ENCODE results near the gene STUM. TPM values are rescaled to one million over a fixed set of nuclear protein-coding genes. Genes with fewer than 3 reads are reported as not detected.
A peak's percentile ranks its signal among the peaks of the same experiment; 100 is the strongest.

Gene STUM
- total RNA-seq, 1 donor from 2014 or later, result 0.49 TPM

DNA sequence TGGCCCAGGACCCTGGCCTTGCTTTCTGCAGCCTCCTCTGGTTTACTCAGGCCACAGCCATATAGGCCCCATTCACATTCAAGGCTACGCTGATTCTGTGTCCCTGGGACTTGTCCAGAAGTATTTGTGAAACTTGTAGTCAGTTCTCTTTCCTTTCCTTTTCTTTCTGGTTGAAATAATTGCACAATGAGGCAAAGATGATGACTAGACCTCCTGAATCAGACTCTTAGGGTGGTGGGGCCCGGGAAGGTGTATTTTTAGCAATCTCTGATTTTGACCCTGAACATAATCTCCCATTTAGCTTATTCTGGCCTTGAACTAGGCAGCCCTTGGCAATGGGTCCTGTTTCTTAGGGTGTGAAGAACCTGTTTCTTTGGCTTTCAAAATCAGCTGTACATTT is 39.9 kb downstream of the STUM start:
- TF ChIP-seq, protein P1, sequence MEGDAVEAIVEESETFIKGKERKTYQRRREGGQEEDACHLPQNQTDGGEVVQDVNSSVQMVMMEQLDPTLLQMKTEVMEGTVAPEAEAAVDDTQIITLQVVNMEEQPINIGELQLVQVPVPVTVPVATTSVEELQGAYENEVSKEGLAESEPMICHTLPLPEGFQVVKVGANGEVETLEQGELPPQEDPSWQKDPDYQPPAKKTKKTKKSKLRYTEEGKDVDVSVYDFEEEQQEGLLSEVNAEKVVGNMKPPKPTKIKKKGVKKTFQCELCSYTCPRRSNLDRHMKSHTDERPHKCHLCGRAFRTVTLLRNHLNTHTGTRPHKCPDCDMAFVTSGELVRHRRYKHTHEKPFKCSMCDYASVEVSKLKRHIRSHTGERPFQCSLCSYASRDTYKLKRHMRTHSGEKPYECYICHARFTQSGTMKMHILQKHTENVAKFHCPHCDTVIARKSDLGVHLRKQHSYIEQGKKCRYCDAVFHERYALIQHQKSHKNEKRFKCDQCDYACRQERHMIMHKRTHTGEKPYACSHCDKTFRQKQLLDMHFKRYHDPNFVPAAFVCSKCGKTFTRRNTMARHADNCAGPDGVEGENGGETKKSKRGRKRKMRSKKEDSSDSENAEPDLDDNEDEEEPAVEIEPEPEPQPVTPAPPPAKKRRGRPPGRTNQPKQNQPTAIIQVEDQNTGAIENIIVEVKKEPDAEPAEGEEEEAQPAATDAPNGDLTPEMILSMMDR (IDR thresholded peaks at IDR 0.05), result no peak
- intact Hi-C loops (cut with DNase I), result no loop called here
- no peaks in the 10 kb centered on the region for H3K4me1 ChIP-seq
- no peak overlapping the region for H3K4me3 ChIP-seq
- no peaks in the 10 kb centered on the region for H3K27me3 ChIP-seq
- no peaks in the 10 kb centered on the region for H3K36me3 ChIP-seq
- no peaks in the 10 kb centered on the region for H3K9me3 ChIP-seq
- no peak overlapping the region for H3K27ac ChIP-seq
- DNase-seq (no peak), ATAC-seq (no peak)

DNA sequence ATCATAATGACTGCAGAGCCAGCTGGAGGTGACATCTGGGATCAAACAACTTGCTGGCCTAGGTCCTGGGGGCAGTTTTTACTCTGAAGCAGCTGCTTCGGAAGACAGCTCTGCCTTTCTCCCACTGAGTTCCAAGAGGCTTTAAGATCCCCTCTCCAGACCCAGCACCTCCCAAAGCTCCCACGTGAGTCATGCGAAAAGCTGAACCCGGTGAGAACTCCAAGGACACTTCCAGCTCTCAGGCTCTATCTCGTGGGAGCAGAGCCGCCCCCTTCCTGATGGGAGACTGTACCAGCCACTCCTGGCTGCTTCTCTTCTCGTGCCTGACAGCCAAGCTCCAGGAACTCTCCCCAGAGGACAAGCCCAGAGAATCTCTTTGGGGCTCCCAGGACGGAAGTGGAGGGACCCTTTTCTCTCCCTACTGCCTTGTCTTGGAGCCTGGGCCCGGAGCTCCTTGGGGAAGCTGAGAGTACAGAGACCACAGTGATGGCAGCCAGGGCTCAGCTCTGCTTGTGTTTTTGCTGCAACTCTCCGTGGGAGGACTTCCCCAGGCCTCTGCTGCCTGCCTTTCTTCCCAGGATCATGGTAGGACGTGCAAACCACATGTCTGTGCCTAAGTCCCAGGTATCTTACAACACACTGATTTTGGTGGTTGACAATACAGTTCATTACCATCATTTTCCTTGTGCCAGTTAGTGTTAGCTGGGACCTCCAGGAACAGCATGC is 40.6 kb downstream of the STUM start:
- DNase-seq (no peak), ATAC-seq (no peak)
- intact Hi-C loops (cut with DNase I), result no loop called here
- Histone ChIP-seq H3K9me3 (no peaks in the 10 kb centered on the region), H3K27ac (no peak overlapping the region), H3K4me3 (no peak overlapping the region), H3K36me3 (no peaks in the 10 kb centered on the region), H3K4me1 (no peaks in the 10 kb centered on the region), H3K27me3 (no peaks in the 10 kb centered on the region)
- TF ChIP-seq, protein P1 (IDR thresholded peaks at IDR 0.05), result no peak

DNA sequence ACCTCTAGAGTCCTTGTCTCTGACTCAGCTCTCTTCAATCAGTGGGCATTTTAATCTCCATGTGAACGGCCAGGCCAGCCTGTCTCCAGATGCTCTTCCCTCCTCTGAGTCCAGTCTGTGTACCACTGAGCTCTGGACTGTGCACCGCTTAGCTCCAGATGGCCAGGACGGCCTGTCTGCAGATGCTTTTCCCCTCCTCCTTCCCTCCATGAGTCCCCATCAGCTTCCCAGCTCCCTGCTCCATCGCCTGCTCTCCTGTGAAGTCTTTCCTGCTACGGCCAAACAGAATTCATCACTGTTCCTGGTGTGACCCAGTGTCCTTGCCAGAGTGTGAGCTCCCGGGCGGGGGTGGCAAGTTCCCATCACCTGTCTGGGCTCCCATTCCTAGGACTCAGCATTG is 42.0 kb downstream of the STUM start:
- Histone ChIP-seq H3K27me3 (no peaks in the 10 kb centered on the region), H3K27ac (no peak overlapping the region), H3K9me3 (no peaks in the 10 kb centered on the region), H3K4me3 (no peak overlapping the region), H3K4me1 (no peaks in the 10 kb centered on the region), H3K36me3 (no peaks in the 10 kb centered on the region)
- TF ChIP-seq, protein P1 (IDR thresholded peaks at IDR 0.05), result no peak
- intact Hi-C loops (cut with DNase I), result no loop called here
- DNase-seq, result peak; percentile 25
- no peak for ATAC-seq

DNA sequence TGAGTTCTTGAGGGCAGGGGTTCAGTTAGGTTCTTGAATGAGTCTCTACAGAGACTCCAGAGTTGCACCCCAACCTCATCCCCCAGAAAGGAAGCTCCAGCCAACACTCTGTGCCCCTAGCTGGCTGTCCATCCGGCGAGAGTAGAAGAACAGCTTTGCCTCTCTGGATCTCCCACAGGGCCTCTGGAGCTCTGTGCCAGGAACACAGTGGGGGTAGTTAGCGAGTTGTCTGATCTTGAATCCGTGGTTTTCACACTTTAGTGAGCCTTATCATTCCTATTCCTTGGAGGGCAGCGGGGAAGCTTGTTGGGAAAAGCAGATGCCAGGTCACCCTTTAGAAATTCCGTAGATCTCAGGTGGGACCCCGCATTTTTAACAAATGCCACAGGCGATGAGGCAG is 45.0 kb downstream of the STUM start:
- H3K27me3 ChIP-seq, result no peaks in the 10 kb centered on the region
- ATAC-seq, result no peak
- H3K36me3 ChIP-seq, result no peaks in the 10 kb centered on the region
- intact Hi-C loops (cut with DNase I), result no loop called here
- no peak overlapping the region for H3K27ac ChIP-seq
- no peaks in the 10 kb centered on the region for H3K4me1 ChIP-seq
- no peaks in the 10 kb centered on the region for H3K9me3 ChIP-seq
- TF ChIP-seq, protein P1 (IDR thresholded peaks at IDR 0.05), result no peak
- DNase-seq, result no peak
- H3K4me3 ChIP-seq, result no peak overlapping the region

DNA sequence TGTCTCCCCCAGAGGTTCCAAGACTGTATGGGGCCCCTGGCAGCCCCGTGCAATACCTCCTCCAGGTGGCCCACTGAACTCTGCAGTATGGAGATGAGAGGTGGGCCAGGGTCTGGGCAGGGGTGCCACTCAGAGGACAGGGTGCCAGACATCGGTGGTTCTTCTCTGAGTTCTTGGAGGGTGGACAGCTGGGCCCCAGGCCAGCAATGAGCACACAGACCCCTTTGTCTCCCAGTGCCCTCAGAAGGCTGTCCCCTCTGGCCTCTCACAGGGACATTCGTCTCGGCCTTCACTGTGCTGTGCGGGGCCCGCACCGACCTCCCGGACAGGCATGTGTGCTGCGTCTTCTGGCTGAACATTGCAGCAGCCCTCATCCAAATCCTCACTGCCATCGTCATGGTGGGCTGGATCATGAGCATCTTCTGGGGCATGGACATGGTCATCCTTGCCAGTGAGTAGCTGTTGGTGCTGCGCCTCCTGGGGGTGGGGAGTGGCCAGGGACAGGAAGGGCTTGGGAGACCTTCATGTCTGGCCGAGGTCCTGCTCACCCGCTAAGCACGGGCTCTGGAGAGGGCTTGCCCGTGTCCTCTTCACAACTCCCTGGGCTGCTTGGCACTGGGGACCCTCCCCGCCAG is 48.1 kb downstream of the STUM start:
- intact Hi-C loops (cut with DNase I), result no loop called here
- Histone ChIP-seq H3K27me3 (no peaks in the 10 kb centered on the region), H3K36me3 (no peaks in the 10 kb centered on the region), H3K4me1 (no peaks in the 10 kb centered on the region), H3K4me3 (no peak overlapping the region), H3K27ac (no peak overlapping the region), H3K9me3 (no peaks in the 10 kb centered on the region)
- peak; percentile 7 for ATAC-seq
- TF ChIP-seq, protein P1 (IDR thresholded peaks at IDR 0.05), result no peak
- peak; percentile 49 for DNase-seq
